Nucleus accumbens (tissue), 56 donors: Measurements from ENCODE around the gene LIN7A.

Experiments
- DNase-seq, 56 donors: peaks; one replicate each; lab custom pipeline; 2025; lab: John Stamatoyannopoulos, UW

Gene LIN7A

GRCh38 chr12:80861641-80862378 lies 75.9 kb downstream of the LIN7A start:
- no peak for DNase-seq

- DNase-seq = no peak
Observed at GRCh38 chr12:80860928-80861327, 76.8 kb downstream of the LIN7A start.

GRCh38 chr12:80860206-80860605 lies 77.5 kb downstream of the LIN7A start:
- DNase-seq = no peak

- DNase-seq = no peak
Observed at GRCh38 chr12:80858356-80858755, 79.4 kb downstream of the LIN7A start.

GRCh38 chr12:80857311-80857710 lies 80.4 kb downstream of the LIN7A start:
- DNase-seq = no peak

- DNase-seq = no peak
Observed at GRCh38 chr12:80849337-80849736, 88.4 kb downstream of the LIN7A start.

- no peak for DNase-seq
Observed at GRCh38 chr12:80848858-80849257, 88.9 kb downstream of the LIN7A start.

GRCh38 chr12:80847575-80847974 lies 90.2 kb downstream of the LIN7A start:
- DNase-seq = no peak

GRCh38 chr12:80846952-80847351 lies 90.8 kb downstream of the LIN7A start:
- no peak for DNase-seq

- no peak for DNase-seq
Observed at GRCh38 chr12:80845639-80846038, 92.1 kb downstream of the LIN7A start.

GRCh38 chr12:80843969-80844368 lies 93.8 kb downstream of the LIN7A start:
- DNase-seq = no peak

- DNase-seq = peak in 1 of 56 donors; percentile 24
Observed at GRCh38 chr12:80838708-80839107, 99.0 kb downstream of the LIN7A start.

- DNase-seq = no peak
Observed at GRCh38 chr12:80838024-80838658, 99.6 kb downstream of the LIN7A start.

GRCh38 chr12:80837342-80837978 lies 100.3 kb downstream of the LIN7A start:
- DNase-seq = peak in 8 of 56 donors; percentile 1 to 28 (median 8)

GRCh38 chr12:80834724-80835123 lies 103.0 kb downstream of the LIN7A start:
- DNase-seq = no peak

GRCh38 chr12:80830533-80831088 lies 107.1 kb downstream of the LIN7A start:
- no peak for DNase-seq

GRCh38 chr12:80829767-80830166 lies 108.0 kb downstream of the LIN7A start:
- no peak for DNase-seq

- DNase-seq = no peak
Observed at GRCh38 chr12:80825506-80825905, 112.2 kb downstream of the LIN7A start.

GRCh38 chr12:80823393-80823792 lies 114.3 kb downstream of the LIN7A start:
- no peak for DNase-seq

GRCh38 chr12:80821513-80822000 lies 116.2 kb downstream of the LIN7A start:
- no peak for DNase-seq

GRCh38 chr12:80818878-80819277 lies 118.9 kb downstream of the LIN7A start:
- no peak for DNase-seq
